Kidney epithelial cell (primary cell): ENCODE measurements around the gene CCDC187. TPM values are rescaled to one million over a fixed set of nuclear protein-coding genes. Genes with fewer than 3 reads are reported as not detected.
A peak's percentile ranks its signal among the peaks of the same experiment; 100 is the strongest.

Experiments
- DNase-seq: peaks from one replicate; pipeline ENCODE4 v3.0.0-alpha.2; 2010; ENCODE audit warnings: low read depth
- H3K27me3 ChIP-seq: 2 replicates; pipeline ENCODE4 v1.6.0; 2011; ENCODE audit warnings: low read length; ENCODE audit not compliant: control insufficient read depth, insufficient read depth
- H3K36me3 ChIP-seq: 2 replicates; pipeline ENCODE4 v1.5.1; 2011; ENCODE audit warnings: low read length; ENCODE audit not compliant: control insufficient read depth, insufficient read depth
- H3K4me3 ChIP-seq: 2 replicates; pipeline ENCODE4 v1.5.1; 2011; ENCODE audit warnings: low read depth, mild to moderate bottlenecking, control low read depth, low read length
- CTCF ChIP-seq: IDR thresholded peaks from 2 replicates; pipeline ENCODE4 v1.5.1; 2011; ENCODE audit warnings: mild to moderate bottlenecking, moderate library complexity, low read length, control low read depth, inconsistent platforms; ENCODE audit not compliant: insufficient read depth, poor library complexity, severe bottlenecking
- total RNA-seq: library from RNA; depleted of rRNA; stranded (reverse); fragments of >200 nt; gene quantifications from 2 replicates; pipeline ENCODE4 v1.2.3, GENCODE V29; 2015

CCDC187 gene
- total RNA-seq, 1 donor from 2014 or later, result 0.04 TPM

- H3K27me3 ChIP-seq, result peaks cover 51% of the 10 kb centered on the region
- no peak for DNase-seq
- H3K36me3 ChIP-seq, result no peaks in the 10 kb centered on the region
- TF ChIP-seq CTCF, result no peak
- no peak overlapping the region for H3K4me3 ChIP-seq
These were observed 38.1 kb downstream of the CCDC187 start for GRCh38 chr9:136265561-136266355.

GRCh38 chr9:136264441-136265405 lies 39.2 kb downstream of the CCDC187 start:
- Histone ChIP-seq H3K27me3 (peaks cover 48% of the 10 kb centered on the region), H3K4me3 (no peak overlapping the region), H3K36me3 (no peaks in the 10 kb centered on the region)
- no peak for DNase-seq
- TF ChIP-seq CTCF, result no peak

GRCh38 chr9:136264031-136264430 lies 39.9 kb downstream of the CCDC187 start:
- Histone ChIP-seq H3K36me3 (no peaks in the 10 kb centered on the region), H3K27me3 (peaks cover 49% of the 10 kb centered on the region), H3K4me3 (no peak overlapping the region)
- DNase-seq, result no peak
- TF ChIP-seq CTCF, result peak; percentile 42

- DNase-seq, result no peak
- Histone ChIP-seq H3K4me3 (no peak overlapping the region), H3K27me3 (peaks cover 44% of the 10 kb centered on the region), H3K36me3 (no peaks in the 10 kb centered on the region)
- TF ChIP-seq CTCF, result no peak
These were observed 41.2 kb downstream of the CCDC187 start for GRCh38 chr9:136262671-136263178.

GRCh38 chr9:136261686-136262430 lies 42.0 kb downstream of the CCDC187 start:
- Histone ChIP-seq H3K36me3 (no peaks in the 10 kb centered on the region), H3K4me3 (no peak overlapping the region), H3K27me3 (peaks cover 44% of the 10 kb centered on the region)
- TF ChIP-seq CTCF, result no peak
- no peak for DNase-seq
